Kidney tubule cell (primary cell): ENCODE results near the gene UAP1L1.
"Not testable (repeated sequence)": the region's sequence is repeated elsewhere in the genome, so short reads cannot be mapped to it uniquely, and the experiment has no call there.

ENCODE experiments used
- DNase-seq: peaks from one replicate; pipeline ENCODE4 v3.0.0-alpha.2; 2018; ENCODE audit warnings: low spot score

The UAP1L1 gene

GRCh38 chr9:137114613-137115393, 37.5 kb downstream of the UAP1L1 start, which contains the start of gene DPP7:
Gene DPP7, minus strand, starts transcription at chr9:137114733. Its CDS starts 20 bp downstream, at chr9:137114713.
- peak; percentile 53 for DNase-seq

- no peak for DNase-seq
Measured at GRCh38 chr9:137115394-137116026, 38.2 kb downstream of the UAP1L1 start.

- no peak for DNase-seq
Measured at GRCh38 chr9:137116027-137116507, 38.8 kb downstream of the UAP1L1 start.

- DNase-seq = no peak
Measured at GRCh38 chr9:137116728-137117127, 39.4 kb downstream of the UAP1L1 start.

- no peak for DNase-seq
Measured at GRCh38 chr9:137117269-137117731, 40.0 kb downstream of the UAP1L1 start.

- DNase-seq = not testable (repeated sequence)
Measured at GRCh38 chr9:137118092-137118603, 40.8 kb downstream of the UAP1L1 start.

- DNase-seq = peak; percentile 30
Measured at GRCh38 chr9:137121927-137122795, 44.8 kb downstream of the UAP1L1 start.

- DNase-seq = not testable (repeated sequence)
Measured at GRCh38 chr9:137122796-137123467, 45.6 kb downstream of the UAP1L1 start.

GRCh38 chr9:137123468-137123837, 46.1 kb downstream of the UAP1L1 start:
- DNase-seq = no peak

GRCh38 chr9:137123952-137124462, 46.7 kb downstream of the UAP1L1 start:
- peak; percentile 52 for DNase-seq

- DNase-seq = no peak
Measured at GRCh38 chr9:137126786-137127185, 49.5 kb downstream of the UAP1L1 start.

GRCh38 chr9:137127301-137128157, 50.2 kb downstream of the UAP1L1 start:
- DNase-seq = peak; percentile 26

GRCh38 chr9:137128158-137128861, 51.0 kb downstream of the UAP1L1 start:
- no peak for DNase-seq

- DNase-seq = peak; percentile 46
Measured at GRCh38 chr9:137128862-137129455, 51.6 kb downstream of the UAP1L1 start.

GRCh38 chr9:137129456-137130175, 52.3 kb downstream of the UAP1L1 start:
- DNase-seq = peak; percentile 94

GRCh38 chr9:137130176-137130755, 52.9 kb downstream of the UAP1L1 start:
- no peak for DNase-seq
